ENCODE results near the gene GMDS. TPM values are rescaled to one million over a fixed set of nuclear protein-coding genes. Genes with fewer than 3 reads are reported as not detected.

GMDS gene
- total RNA-seq, 1 donor from 2014 or later: 7.2 TPM

DNA sequence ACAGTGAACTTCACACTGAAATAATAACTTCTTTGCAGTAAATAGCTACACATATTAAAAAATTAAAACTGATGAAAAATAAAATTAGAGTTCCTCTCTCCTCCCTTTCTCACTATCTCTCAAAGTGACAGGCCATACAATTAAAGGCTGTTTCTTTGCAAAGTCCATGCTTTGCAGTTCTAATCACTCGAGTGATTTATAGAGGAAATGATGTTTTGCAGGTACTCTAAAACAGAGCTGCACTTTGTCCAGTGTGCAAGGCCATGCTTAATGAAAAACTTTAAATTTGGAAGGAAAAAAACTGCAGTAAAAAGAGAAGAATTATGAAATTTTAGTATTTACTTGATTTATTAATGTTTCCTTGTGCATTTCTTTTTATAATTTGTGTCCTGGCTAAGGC lies 112.5 kb downstream of the GMDS start:
- Histone ChIP-seq H3K4me1 (peaks cover 23% of the 10 kb centered on the region), H3K27ac (replicated peaks) (no peak overlapping the region), H3K27me3 (ENCODE audit: low read depth) (no peaks in the 10 kb centered on the region), H3K36me3 (no peaks in the 10 kb centered on the region), H3K9me3 (replicated peaks) (no peaks in the 10 kb centered on the region), H3K4me3 (no peak overlapping the region)
- no peak for DNase-seq
- intact Hi-C loops (cut with micrococcal nuclease): no loop called here
- TF ChIP-seq CTCF (IDR thresholded peaks at IDR 0.05; ENCODE audit: borderline replicate concordance): no peak

DNA sequence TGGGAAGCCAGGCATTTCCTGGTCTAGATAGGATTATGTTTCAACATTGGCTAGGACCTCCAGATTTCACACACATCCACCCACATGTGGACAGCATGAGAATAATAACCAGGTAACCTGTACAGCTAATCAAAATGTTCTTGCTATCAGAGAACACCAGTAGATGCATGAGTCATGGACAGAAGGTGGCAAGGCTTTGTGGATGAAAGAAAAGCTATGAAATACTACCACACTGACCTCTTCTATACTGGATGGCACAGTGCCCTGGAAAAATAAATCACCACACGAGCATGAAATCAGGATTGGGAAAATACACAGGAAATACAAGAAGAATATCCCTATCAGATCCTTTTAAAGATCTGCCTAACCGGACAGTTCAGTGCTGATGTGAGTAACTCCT lies 113.0 kb downstream of the GMDS start:
- H3K36me3 ChIP-seq: no peaks in the 10 kb centered on the region
- no peak for TF ChIP-seq CTCF (IDR thresholded peaks at IDR 0.05; ENCODE audit: borderline replicate concordance)
- H3K9me3 ChIP-seq (replicated peaks): no peaks in the 10 kb centered on the region
- peaks cover 27% of the 10 kb centered on the region for H3K4me1 ChIP-seq
- no peak overlapping the region for H3K27ac ChIP-seq (replicated peaks)
- H3K27me3 ChIP-seq (ENCODE audit: low read depth): no peaks in the 10 kb centered on the region
- DNase-seq: no peak
- intact Hi-C loops (cut with micrococcal nuclease): no loop called here
- no peak overlapping the region for H3K4me3 ChIP-seq

DNA sequence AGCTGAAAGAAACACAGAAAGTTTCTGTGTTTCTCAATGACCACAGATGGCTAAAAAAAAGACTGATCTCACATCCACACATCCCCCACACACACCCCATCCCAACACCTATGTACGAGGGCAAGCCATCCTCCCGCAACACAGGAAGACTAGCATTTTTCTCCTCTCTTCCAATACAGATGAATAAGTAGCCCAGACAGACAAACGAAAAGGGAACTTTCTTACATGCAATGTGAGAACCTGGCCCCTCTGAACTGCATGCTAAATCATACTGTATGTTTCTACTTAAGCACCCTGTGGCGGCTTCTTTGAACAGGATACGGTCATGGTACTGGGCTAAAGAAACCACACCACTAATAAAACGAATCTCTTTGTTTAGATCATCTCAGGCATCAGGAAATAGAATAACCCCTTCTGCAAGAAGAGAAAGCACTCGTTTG lies 116.2 kb downstream of the GMDS start:
- no peak for DNase-seq
- Histone ChIP-seq H3K4me3 (no peak overlapping the region), H3K4me1 (peaks cover 42% of the 10 kb centered on the region), H3K36me3 (no peaks in the 10 kb centered on the region), H3K9me3 (replicated peaks) (no peaks in the 10 kb centered on the region), H3K27me3 (ENCODE audit: low read depth) (no peaks in the 10 kb centered on the region), H3K27ac (replicated peaks) (no peak overlapping the region)
- intact Hi-C loops (cut with micrococcal nuclease): no loop called here
- no peak for TF ChIP-seq CTCF (IDR thresholded peaks at IDR 0.05; ENCODE audit: borderline replicate concordance)

DNA sequence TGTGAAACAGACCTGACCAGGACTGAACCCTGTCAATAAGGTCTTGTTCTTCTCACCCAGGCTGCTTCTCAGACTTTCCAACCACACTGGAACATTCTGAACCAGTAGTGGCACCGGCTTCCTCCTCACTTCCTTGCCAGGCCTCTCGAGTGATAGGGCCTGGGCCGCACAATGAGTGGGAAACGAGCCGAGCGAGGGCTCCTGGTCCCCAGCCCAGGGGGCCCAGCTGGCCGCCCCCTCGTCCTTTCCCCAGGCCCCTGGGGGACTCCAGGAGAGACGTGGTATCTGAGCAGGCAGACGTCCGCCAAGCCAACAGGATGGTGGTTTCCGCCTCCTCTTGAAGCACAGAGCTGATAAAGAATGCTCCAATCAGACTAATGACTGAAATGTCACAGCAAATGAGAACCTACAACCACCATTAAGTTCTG lies 117.9 kb downstream of the GMDS start:
- Histone ChIP-seq H3K9me3 (replicated peaks) (no peaks in the 10 kb centered on the region), H3K36me3 (no peaks in the 10 kb centered on the region), H3K4me1 (peaks cover 32% of the 10 kb centered on the region), H3K27me3 (ENCODE audit: low read depth) (no peaks in the 10 kb centered on the region), H3K27ac (replicated peaks) (peak overlapping the region; percentile 61), H3K4me3 (peak overlapping the region; percentile 45)
- intact Hi-C loops (cut with micrococcal nuclease): no loop called here
- peak; percentile 55 for DNase-seq
- no peak for TF ChIP-seq CTCF (IDR thresholded peaks at IDR 0.05; ENCODE audit: borderline replicate concordance)

GRCh38 chr6:2126351-2126750 lies 119.1 kb downstream of the GMDS start:
- H3K4me1 ChIP-seq: peaks cover 26% of the 10 kb centered on the region
- H3K27ac ChIP-seq (replicated peaks): peak overlapping the region; percentile 61
- intact Hi-C loops (cut with micrococcal nuclease): no loop called here

More at GRCh38 chr6:2126351-2126750, 119.1 kb downstream of the GMDS start:
- H3K27me3 ChIP-seq (ENCODE audit: low read depth): no peaks in the 10 kb centered on the region
- H3K9me3 ChIP-seq (replicated peaks): no peaks in the 10 kb centered on the region
- no peak overlapping the region for H3K4me3 ChIP-seq
- no peaks in the 10 kb centered on the region for H3K36me3 ChIP-seq
- no peak for DNase-seq
- no peak for TF ChIP-seq CTCF (IDR thresholded peaks at IDR 0.05; ENCODE audit: borderline replicate concordance)

Data from left ventricle myocardium inferior (tissue), 1 donor.